Loucy (cell line): ENCODE data around the gene BDP1.

Experiments
- H2AFZ ChIP-seq: fragments of 200-600 bp; sonication (generic); 2 replicates; pipeline ENCODE4 v1.6.0; 2016; ENCODE audit warnings: antibody characterized with exemption, mild to moderate bottlenecking, low read length, moderate library complexity
- H3F3A ChIP-seq: fragments of 200-600 bp; 2 replicates; pipeline ENCODE4 v1.6.0; 2016; ENCODE audit warnings: antibody characterized with exemption, low read depth, mild to moderate bottlenecking
- H3K27me3 ChIP-seq: fragments of 200-600 bp; sonication (generic); 2 replicates; pipeline ENCODE4 v1.6.1; 2014; ENCODE audit warnings: low read length, mild to moderate bottlenecking; ENCODE audit not compliant: insufficient read depth, poor library complexity, severe bottlenecking
- H3K36me3 ChIP-seq: fragments of 200-600 bp; sonication (generic); 2 replicates; pipeline ENCODE4 v1.6.1; 2016; ENCODE audit warnings: low read length; ENCODE audit not compliant: insufficient read depth
- H3K4me1 ChIP-seq: fragments of 200-600 bp; sonication (generic); 2 replicates; pipeline ENCODE4 v1.5.1; 2014; ENCODE audit warnings: low read length, mild to moderate bottlenecking; ENCODE audit not compliant: insufficient read depth, poor library complexity, severe bottlenecking
- H3K4me2 ChIP-seq: fragments of 200-600 bp; sonication (generic); 2 replicates; pipeline ENCODE4 v1.6.0; 2014; ENCODE audit warnings: antibody characterized with exemption, low read length, low read depth, mild to moderate bottlenecking; ENCODE audit not compliant: poor library complexity, severe bottlenecking
- H3K4me3 ChIP-seq: fragments of 200-600 bp; sonication (generic); 2 replicates; pipeline ENCODE4 v1.5.1; 2014; ENCODE audit warnings: low read length, mild to moderate bottlenecking, mixed read lengths; ENCODE audit not compliant: poor library complexity, severe bottlenecking
- H3K79me2 ChIP-seq: fragments of 200-600 bp; sonication (generic); 2 replicates; pipeline ENCODE4 v1.6.1; 2014; ENCODE audit warnings: low read length; ENCODE audit not compliant: insufficient read depth
- H3K9ac ChIP-seq: fragments of 200-600 bp; sonication (generic); 2 replicates; pipeline ENCODE4 v1.6.0; 2014; ENCODE audit warnings: mild to moderate bottlenecking, low read depth, low read length, moderate library complexity; ENCODE audit not compliant: poor library complexity, severe bottlenecking
- H3K9me2 ChIP-seq: fragments of 200-600 bp; sonication (generic); replicated peaks from 2 replicates; pipeline ENCODE4 v1.6.1; 2016; ENCODE audit warnings: low read depth, low read length, mixed read lengths
- H3K9me3 ChIP-seq: fragments of 200-600 bp; sonication (generic); 2 replicates; pipeline ENCODE4 v1.6.1; 2014; ENCODE audit warnings: mild to moderate bottlenecking, antibody characterized with exemption, low read length, low read depth; ENCODE audit not compliant: insufficient read depth
- H4K20me1 ChIP-seq: fragments of 200-600 bp; sonication (generic); 2 replicates; pipeline ENCODE4 v1.6.0; 2014; ENCODE audit warnings: antibody characterized with exemption, low read length, mild to moderate bottlenecking; ENCODE audit not compliant: insufficient read depth, poor library complexity, severe bottlenecking
- EZH2phosphoT487 ChIP-seq: fragments of 200-600 bp; IDR thresholded peaks from 2 replicates; pipeline ENCODE4 v1.6.1; 2018; ENCODE audit warnings: antibody characterized with exemption, mild to moderate bottlenecking, moderate library complexity, borderline replicate concordance
- TF ChIP-seq, protein P1 (sequence below): fragments of 200-600 bp; sonication (generic); conservative IDR thresholded peaks from 2 replicates; pipeline ENCODE4 v1.5.1; 2014; ENCODE audit warnings: mild to moderate bottlenecking, antibody characterized with exemption, low read length

BDP1 gene

GRCh38 chr5:71454913-71455312, 538 bp upstream of the BDP1 start:
- Histone ChIP-seq H3K36me3 (peaks cover 16% of the 10 kb centered on the region; the same call in 1 of the 2 replicates), H3K4me1 (peaks cover 33% of the 10 kb centered on the region), H3K79me2 (peaks cover 37% of the 10 kb centered on the region), H2AFZ (peak overlapping the region; percentile 95), H3K27me3 (no peaks in the 10 kb centered on the region), H3K9me2 (no peaks in the 10 kb centered on the region), H3K4me3 (peak overlapping the region; percentile 87), H4K20me1 (peaks cover 29% of the 10 kb centered on the region), H3K4me2 (peak overlapping the region; percentile 83), H3K9me3 (no peaks in the 10 kb centered on the region), H3F3A (no peaks in the 10 kb centered on the region), H3K9ac (peak overlapping the region; percentile 84)
- no peak for TF ChIP-seq EZH2phosphoT487
- TF ChIP-seq, protein P1, sequence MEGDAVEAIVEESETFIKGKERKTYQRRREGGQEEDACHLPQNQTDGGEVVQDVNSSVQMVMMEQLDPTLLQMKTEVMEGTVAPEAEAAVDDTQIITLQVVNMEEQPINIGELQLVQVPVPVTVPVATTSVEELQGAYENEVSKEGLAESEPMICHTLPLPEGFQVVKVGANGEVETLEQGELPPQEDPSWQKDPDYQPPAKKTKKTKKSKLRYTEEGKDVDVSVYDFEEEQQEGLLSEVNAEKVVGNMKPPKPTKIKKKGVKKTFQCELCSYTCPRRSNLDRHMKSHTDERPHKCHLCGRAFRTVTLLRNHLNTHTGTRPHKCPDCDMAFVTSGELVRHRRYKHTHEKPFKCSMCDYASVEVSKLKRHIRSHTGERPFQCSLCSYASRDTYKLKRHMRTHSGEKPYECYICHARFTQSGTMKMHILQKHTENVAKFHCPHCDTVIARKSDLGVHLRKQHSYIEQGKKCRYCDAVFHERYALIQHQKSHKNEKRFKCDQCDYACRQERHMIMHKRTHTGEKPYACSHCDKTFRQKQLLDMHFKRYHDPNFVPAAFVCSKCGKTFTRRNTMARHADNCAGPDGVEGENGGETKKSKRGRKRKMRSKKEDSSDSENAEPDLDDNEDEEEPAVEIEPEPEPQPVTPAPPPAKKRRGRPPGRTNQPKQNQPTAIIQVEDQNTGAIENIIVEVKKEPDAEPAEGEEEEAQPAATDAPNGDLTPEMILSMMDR = no peak

DNA sequence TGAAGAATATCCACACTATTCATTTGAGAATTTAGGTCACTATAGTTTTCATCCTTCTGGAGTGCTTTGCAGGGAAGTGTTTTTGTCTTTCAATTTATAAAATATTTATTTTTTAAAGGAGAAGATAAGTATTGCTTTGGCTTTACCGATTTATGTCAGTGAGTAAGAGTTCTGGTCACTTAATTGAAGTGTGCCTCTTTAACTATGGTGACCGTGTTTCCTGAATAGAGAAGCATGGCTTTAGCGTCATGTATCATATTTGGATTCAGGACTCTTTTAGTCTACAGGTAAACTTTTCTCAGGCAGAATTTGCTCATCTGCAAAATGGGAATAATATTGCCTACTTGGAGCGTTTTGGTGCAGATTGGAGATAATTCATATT, 902 bp downstream of the BDP1 start:
- Histone ChIP-seq H3K27me3 (no peaks in the 10 kb centered on the region), H3K9ac (peak overlapping the region; percentile 84), H3K4me3 (peak overlapping the region; percentile 87), H3K4me2 (peak overlapping the region; percentile 98), H3K9me3 (no peaks in the 10 kb centered on the region), H2AFZ (no peak overlapping the region), H3K36me3 (peaks cover 29% of the 10 kb centered on the region; the same call in 1 of the 2 replicates), H3K9me2 (no peaks in the 10 kb centered on the region), H3K4me1 (peaks cover 39% of the 10 kb centered on the region), H3F3A (no peaks in the 10 kb centered on the region), H4K20me1 (peaks cover 29% of the 10 kb centered on the region), H3K79me2 (peaks cover 43% of the 10 kb centered on the region)
- TF ChIP-seq, protein P1 = no peak
- no peak for TF ChIP-seq EZH2phosphoT487

- H4K20me1 ChIP-seq = peaks cover 29% of the 10 kb centered on the region
- H3K9ac ChIP-seq = peak overlapping the region; percentile 84
- peaks cover 37% of the 10 kb centered on the region; the same call in 1 of the 2 replicates for H3K36me3 ChIP-seq
- peaks cover 39% of the 10 kb centered on the region for H3K4me1 ChIP-seq
- no peak overlapping the region for H2AFZ ChIP-seq
- H3F3A ChIP-seq = no peaks in the 10 kb centered on the region
- TF ChIP-seq, protein P1 = no peak
- TF ChIP-seq EZH2phosphoT487 = no peak
- H3K79me2 ChIP-seq = peaks cover 43% of the 10 kb centered on the region
- peak overlapping the region; percentile 87 for H3K4me3 ChIP-seq
- no peaks in the 10 kb centered on the region for H3K9me2 ChIP-seq
- no peaks in the 10 kb centered on the region for H3K9me3 ChIP-seq
- peak overlapping the region; percentile 98 for H3K4me2 ChIP-seq
- H3K27me3 ChIP-seq = no peaks in the 10 kb centered on the region
Observed at GRCh38 chr5:71457106-71457505, 1.7 kb downstream of the BDP1 start.
